ENCODE data around the gene VTI1A.

- TF ChIP-seq ZNF146 (CRISPR knock-in tag; IDR thresholded peaks at IDR 0.05; ENCODE audit: unreplicated experiment) = no peak
- TF ChIP-seq HDAC2 (IDR thresholded peaks at IDR 0.05) = no peak
- TF ChIP-seq CTBP1 (IDR thresholded peaks at IDR 0.05; ENCODE audit: borderline replicate concordance) = no peak
Observed at GRCh38 chr10:112821038-112821437, 374.0 kb downstream of the VTI1A start.

Data from K562 (cell line).